ENCODE data around the gene ANAPC13. TPM values are rescaled to one million over a fixed set of nuclear protein-coding genes. Genes with fewer than 3 reads are reported as not detected.

The ANAPC13 gene, protein sequence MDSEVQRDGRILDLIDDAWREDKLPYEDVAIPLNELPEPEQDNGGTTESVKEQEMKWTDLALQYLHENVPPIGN
- total RNA-seq, result 41.6 and 48.0 TPM in 2 replicates

DNA sequence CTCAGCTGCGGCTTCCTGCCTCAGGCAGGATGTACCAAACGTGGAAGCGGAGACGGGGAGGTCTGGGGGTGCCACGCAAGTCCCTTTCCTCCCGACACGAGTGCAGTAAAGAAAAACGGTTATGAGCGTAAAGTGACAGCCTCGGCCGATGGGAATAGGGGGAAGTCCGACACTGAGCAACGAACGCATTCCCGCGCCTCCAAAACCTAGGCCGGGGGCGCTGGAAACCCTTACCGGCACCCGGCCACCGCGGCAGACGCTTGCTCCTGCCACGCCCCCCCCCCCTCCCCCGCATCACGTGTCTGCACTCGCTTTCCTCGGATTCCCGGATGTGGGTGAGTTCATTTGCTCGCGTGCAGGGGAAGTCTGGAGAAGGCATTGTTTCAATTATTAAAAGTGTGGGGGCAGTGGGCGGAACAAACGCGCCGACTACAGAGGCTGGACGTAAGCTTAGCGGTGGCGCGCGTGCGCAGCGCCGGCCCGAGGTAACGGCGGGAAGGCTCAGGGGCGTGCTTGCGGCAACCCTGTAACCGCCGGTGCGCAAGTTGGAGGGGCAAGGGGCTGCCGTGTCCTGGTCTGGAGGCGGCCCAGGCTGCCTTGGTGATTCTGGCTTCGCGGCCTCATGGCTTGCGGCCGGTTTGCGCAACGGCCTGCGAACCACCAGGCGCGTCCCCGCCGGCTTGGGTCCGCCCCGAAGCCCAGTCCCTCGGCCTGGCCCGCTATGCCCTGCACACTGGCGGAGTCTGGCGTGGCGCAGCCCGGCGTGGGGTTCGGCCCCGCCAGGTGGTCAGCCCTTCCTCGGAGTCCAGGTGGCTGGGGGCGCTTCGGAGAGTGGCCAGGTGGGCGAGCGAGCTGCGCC lies at the start of gene ANAPC13, which contains the start of gene CEP63:
TSS of gene ANAPC13 (minus strand) at position 268 of the 859 bp plus-strand sequence. CDS start 3,081 bp downstream, outside the sequence.
TSS of gene CEP63 (plus strand) at position 340 of the 859 bp plus-strand sequence. CDS start 9,264 bp downstream, outside the sequence.

Other genes starting within 250 kb of the ANAPC13 start
- gene RYK, start 235.1 kb downstream of the ANAPC13 start, total RNA-seq, result 39.4 and 46.9 TPM in 2 replicates
- 113 and 198 TPM in 2 replicates for gene AMOTL2, start 111.5 kb downstream of the ANAPC13 start, total RNA-seq
- 7.3 and 96.8 TPM in 2 replicates for gene CEP63, start 72 bp upstream of the ANAPC13 start, total RNA-seq
- under 0.01 TPM in 1 of 2 replicates, not detected in the other for gene KY, start 165.0 kb upstream of the ANAPC13 start, total RNA-seq